ENCODE measurements around the gene SRRM2.

Gene SRRM2

DNA sequence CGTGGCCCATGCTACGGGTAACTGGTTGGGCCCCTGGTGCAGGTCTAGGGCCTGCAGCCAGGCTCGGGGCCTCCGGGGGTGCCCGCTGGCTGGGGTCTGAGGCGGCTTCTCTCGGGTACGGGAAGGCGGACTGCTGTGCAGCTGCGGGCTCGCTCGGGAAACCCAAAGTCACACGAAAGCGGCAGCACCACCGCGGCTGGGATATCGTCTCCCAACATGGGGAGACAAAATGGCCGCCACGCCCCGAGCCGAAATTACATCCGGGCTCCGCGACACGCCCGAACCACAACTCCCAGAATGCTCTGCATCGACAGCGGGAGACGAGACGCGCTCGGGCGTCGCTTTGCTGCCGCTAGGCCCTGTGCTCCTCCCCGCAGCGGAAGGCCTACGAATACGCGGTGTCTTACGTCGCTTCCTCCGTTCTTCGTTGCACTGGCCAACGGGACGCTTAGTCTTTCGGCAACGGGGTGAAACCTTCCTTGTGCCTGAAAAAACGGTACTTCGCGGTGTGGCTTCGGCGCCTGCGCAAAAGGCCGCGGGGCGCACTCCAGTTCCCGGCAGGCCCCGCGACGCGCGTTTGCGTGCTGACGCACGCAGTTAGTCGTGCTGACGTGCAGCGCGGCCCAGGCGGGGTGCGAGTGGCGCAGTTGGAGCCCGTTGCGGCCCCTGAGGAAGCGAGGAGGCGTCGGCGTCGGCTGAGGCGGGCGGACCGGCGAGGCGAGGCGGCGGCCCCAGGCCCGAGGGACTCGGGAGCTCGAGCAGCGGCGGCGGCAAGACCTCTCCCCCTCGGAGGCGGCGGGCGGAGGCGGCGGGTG is at the start of gene SRRM2:
Gene SRRM2, plus strand, starts transcription at position 604 of the 815 bp plus-strand sequence. CDS start 3,727 bp downstream, outside the sequence.
- DNase-seq (ENCODE audit: insufficient read length, low spot score) (peak; percentile 96), FAIRE-seq (peak; percentile 49)

DNA sequence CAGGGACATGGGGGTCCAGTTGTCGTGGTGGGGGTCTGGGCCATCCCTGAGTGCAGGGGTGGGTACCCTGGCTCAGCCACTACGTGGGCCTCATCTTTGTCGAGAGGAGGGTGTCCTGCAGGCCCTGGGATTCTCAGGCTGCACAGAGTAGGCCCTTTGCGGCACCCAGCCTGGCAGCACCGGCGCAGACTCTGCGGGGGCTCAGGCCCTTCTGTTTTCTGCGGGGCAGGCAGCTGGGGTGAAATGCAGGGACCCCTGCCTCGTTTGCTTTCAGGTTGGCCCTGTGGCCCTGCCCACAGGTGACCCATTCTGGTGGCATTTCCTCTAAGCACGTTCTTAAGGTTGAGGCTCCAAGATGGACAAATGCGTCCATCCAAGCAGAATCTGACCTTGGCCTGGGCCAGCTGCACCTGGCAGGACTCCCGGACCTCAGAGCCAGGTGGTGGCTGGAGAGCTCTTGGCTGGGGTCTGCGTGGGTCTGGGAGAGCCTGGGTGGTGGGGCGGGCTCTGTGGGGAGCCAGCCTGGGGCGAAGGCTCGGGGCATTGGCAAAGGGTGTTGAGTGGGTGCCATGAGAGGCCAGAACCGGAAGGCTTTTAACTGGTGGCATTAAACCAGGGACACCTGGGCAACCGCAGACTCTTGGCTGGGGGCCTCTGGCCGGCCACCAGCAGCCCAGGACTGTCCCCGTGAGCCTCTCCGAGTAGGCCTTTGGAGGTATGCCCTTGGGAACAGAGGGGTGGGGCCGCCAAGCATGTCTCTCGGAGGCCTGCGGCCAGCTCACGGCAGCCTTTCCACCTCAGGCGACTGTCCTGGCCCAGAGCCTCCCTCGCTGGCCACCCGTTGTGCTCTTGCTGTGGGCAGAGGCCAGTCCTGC is 49.3 kb upstream of the SRRM2 start:
- DNase-seq (ENCODE audit: insufficient read length, low spot score): no peak

DNA sequence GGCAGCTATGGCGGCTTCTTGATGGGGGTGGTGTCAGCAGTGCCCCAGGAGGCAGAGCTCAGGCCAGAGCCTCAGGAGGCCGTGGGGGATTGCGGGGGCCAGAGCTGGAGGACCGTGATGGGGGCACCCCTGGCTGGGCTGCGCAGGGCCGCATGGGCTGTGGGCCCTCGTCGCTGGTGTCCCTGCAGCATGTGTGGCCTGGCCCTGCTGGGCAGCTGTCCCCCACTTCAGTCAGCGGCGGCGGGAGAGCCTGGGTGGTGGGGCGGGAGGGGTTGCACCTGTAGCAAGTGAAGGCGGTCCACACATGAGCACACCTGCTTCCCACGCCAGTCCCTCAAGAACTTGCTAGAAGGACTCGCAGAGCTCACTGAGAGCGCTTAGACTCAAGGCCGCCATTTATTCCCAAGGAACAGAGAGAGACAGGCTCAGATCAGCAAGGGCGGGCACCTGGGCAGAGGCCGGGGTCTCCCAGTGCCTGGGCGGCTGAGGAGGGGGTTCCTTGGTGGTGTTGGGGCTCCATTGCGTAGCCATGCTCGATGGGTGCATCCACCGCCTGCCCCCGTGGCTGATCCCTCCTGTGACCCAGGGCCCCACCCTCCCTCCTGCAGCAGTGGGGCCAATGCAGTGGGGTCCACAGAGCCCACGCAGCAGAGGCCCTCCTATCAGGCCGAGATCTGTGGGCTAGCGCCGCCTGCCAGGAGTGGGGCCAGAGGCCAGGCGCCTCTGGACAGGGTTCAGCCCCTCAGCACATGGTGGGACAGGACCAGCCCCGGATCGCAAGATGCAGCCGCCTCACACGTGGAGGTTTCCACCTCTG is 48.1 kb upstream of the SRRM2 start:
- DNase-seq (ENCODE audit: insufficient read length, low spot score): no peak
- FAIRE-seq: no peak

More for the DNA sequence above, 49.3 kb upstream of the SRRM2 start:
- no peak for FAIRE-seq

DNA sequence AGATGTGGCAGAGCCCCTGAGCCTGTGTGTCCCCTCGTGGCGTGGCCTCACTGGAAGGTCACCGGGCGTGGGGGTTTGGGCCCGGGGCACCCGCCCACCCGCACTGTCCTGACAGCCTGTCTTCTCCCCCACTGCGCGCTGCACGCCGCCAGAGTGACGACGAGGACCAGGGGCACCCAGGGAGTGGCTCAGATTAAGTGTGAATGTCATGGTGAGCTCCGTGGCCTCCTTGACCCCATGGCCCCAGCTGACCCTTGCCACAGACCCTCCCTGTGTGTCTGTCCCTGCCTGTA is 47.5 kb upstream of the SRRM2 start:
- FAIRE-seq: no peak

DNA sequence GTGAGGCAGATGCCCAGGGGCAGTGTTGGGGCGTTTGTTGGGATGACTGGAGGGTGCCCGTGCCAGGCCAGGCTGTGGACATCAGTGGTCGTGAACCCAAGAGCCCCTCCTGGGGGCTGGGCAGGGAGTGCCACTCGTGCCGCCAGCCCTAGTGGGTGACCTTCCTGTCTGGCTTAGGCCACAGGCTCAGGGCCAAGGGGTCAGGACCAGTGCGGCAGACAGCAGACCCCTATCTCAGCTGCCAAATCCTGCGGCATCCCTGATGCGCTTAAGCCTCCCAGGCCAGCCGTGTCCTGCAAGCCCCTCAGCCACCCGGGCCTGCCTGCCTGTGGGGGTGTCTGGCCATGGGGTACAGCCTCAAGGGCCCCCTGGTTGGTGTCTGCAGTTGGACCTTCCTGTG is 47.1 kb upstream of the SRRM2 start:
- DNase-seq (ENCODE audit: insufficient read length, low spot score): no peak
- FAIRE-seq: no peak

More for the DNA sequence above, 47.5 kb upstream of the SRRM2 start:
- no peak for DNase-seq (ENCODE audit: insufficient read length, low spot score)

DNA sequence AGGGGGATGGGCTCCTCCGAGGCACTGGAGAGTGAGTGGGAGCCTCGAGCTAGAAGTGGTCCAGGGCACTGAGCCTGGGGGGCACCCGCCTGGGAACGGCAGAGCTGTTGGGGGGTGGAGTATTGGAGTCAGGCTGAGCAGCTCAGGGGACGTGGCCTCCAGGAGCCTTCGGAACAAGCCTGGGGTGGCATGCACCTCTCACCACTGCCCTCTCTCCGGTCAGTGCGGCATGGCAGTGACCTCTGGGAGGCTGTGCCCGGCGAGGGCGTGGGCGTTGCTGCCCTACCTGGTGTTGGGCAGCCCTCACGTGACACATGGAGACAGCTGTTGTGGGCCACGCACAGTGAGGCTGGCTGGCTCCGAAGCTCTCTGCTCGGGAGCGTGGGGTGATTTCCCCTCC is 46.4 kb upstream of the SRRM2 start:
- FAIRE-seq: no peak
- no peak for DNase-seq (ENCODE audit: insufficient read length, low spot score)

DNA sequence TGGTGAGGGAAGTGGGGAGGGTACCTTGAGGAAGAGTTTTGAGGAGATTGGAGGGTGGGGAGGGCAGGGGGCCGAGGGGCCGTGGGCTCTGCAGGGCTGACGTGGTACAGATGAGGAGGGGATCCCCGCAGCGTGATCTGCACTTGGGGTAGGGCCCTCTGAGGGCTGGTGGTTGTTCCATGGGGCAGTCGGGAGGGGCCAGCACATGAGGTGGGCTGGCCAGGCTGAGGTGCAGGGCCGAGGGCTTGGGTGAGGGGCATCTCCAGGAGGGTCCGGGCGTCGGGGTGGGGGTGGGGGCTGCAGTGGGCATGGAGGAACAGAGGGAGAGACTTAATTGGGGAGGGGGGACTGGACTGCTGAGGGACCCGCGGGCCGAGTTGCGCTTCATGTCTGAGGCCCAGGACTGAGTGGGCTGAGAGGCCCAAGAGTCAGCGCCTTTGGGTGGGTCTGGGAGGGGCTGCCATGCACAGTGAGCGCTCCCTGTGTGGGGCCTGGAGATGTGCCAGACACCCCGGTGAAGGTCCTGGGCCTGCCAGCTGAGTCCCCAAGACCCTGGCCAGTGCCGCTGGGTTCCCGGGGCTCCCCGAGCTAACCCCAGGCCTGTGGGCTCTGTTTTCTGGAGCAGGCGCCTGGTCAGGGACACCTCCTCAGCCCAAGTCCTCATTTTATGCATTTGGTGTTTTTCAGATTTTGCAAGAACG is 45.7 kb upstream of the SRRM2 start:
- no peak for FAIRE-seq
- no peak for DNase-seq (ENCODE audit: insufficient read length, low spot score)

DNA sequence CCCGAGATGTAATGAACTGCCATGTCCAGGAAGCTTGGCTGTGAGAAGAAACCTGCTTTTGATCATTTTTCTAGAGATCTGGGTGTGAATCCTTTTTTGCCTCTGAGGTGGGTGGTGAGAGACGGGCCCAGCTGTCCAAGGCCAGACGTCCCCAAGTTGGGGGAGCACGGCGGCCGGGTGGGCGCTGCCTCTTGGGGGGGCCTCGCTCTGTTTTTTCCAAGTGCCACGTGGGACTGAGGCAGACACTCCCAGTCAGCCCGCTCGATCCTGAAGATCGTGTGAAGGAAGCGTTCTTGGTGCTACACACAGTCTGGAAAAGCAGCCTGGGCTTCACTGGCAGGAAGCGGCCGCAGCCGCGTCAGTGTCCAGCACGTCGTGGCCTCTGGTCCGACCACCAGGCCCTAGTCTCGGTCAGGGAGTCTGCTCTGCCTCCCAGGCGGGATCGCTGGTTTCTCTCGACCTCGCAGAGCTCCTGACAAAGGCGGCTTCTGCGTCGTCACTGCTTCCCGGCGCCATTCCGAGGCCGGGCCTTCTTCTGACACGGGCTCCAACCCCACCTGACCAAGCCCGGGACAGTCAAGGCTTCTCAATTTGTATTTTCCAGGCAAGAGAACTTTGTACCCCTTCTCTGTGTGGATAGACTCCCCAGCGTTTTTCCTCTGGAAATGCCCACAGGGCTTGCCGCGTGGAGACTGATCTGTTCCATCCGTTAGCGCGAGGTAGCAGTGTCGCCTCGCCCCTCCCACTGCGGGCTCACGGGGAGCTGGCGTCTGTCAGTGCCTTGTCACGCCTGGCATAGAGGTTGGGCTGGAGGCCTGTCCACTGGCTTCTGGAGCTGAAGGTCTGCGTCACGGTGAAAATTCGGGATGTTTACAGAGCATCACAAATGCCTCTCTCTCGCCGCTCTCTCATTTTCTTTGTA is 44.8 kb upstream of the SRRM2 start:
- DNase-seq (ENCODE audit: insufficient read length, low spot score) (no peak), FAIRE-seq (no peak)

DNA sequence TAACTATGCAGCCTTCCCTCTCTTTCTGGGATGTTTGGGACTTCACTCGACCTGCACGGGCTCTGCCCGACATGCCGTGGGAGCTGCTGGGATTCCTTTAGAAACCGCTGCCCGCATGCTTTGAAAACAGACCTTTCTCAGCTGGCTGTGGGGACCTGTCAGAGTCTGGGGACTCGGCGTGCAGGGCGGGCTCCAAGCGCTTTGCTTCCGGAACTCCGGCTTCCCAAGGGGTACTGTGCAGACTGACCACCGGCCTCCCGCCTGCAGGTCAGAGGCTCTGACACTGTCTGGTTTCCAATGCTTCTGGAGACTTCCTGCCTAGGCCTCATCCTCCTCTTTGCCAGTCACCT is 44.2 kb upstream of the SRRM2 start:
- FAIRE-seq (no peak), DNase-seq (ENCODE audit: insufficient read length, low spot score) (no peak)

DNA sequence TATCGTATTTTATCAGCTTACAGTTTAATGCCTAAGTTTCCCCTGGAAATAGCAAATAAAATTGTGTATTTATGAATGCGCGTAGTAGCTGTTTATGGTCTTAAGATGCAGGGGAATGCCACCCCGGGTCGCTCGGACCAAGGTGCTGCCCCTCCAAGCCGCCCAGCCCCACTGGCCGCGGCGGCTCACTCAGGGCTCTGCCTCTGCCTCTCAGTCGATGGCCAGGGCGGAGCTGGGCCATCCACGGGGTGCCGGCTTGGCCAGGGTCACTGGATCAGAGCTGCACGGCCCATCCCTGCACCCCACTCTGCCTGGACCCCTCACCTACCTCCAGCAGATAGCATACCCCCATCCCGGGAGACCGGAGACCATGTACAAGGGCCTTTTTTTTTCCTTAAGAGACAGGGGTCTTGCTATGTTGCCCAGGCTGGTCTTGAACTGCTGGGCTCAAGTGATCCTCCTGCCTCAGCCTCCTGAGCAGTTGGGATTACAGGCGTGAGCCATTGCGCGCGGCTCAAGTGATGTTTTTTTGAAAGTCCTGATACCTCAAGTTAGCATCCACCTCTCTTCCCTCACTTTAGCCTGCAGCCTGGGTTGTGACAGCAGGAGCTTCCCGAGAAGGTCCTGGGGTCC is 43.4 kb upstream of the SRRM2 start:
- FAIRE-seq: no peak
- DNase-seq (ENCODE audit: insufficient read length, low spot score): no peak

DNA sequence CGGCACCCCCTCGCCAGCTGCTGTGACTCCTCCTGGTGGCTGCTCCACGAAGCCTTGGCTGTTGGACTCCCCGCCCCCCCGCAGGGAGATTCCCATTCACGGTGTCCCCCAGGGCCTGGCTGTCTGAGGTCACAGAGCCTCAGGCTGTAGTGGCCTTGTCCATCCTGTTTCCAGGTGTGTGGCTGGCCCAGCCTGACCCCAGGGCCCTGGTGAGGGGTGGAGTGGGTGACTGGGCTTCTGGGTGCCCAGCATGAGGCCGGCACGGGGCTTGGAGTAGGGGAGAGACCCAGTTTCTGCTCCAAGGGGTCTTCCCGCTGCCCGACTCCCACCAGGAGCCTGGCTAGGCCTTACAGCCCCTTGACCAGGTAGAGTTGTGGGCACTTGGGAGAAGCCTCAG is 42.9 kb upstream of the SRRM2 start:
- no peak for FAIRE-seq

DNA sequence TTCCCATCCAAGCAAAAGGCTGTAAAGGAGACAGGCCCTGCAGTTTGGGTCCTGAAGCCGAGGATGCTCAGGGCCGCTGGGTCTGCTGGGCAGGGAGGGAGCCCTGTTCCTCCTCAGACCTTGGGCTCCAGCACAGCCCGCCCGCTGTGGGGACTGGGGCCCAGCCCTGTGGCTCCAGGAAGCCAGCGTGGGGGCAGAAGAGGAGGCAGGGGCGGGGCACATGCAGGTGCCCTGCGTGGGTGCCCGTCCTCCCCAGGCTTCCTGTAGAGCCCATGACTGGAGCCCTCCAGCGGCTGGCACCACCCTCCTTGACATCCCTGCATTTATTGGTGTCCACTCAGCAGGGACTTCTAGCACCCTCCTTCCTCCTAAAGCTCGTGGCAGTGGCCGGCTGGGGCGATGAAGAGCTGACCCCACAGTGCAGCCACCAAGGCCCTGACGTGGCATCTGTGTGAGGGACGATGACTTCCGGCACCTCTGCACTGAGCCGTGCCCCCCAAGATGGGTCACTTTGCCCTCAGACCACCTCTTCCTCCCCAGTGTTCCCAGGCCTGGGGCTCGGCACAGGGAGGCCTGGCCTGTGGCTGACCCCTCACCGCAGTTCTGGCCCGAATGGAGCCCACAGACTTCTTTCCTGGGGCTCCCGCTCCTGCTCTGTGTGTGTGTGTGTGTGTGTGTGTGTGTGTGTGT is 42.3 kb upstream of the SRRM2 start:
- DNase-seq (ENCODE audit: insufficient read length, low spot score) (no peak), FAIRE-seq (no peak)

More for the DNA sequence above, 42.9 kb upstream of the SRRM2 start:
- DNase-seq (ENCODE audit: insufficient read length, low spot score): no peak

DNA sequence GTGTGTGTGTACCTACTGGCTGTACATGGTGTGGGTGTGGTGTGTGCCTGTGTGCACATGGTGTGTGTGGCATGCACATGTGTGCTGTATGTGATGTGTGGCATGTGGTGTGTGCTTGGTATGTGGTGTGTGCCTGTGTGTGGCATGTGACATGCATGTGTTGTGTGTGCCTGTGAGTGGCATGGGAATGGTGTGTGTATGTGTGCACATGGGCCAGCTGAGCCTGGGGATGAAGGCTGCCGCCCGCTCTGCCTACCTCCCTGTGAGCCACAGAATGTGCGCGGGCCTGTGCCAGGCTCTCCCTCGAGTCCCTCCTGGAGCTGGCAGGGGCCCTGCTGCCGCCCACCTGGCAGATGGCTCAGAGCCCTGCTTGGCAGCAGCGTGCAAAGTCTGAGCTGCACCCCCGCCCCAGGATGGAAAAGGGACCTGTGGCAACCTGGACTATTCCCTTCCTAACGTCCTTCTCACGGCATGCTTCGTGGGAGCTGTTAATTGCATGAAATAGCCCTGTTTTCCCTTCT is 41.7 kb upstream of the SRRM2 start:
- DNase-seq (ENCODE audit: insufficient read length, low spot score): no peak
- peak; percentile 87 for FAIRE-seq

DNA sequence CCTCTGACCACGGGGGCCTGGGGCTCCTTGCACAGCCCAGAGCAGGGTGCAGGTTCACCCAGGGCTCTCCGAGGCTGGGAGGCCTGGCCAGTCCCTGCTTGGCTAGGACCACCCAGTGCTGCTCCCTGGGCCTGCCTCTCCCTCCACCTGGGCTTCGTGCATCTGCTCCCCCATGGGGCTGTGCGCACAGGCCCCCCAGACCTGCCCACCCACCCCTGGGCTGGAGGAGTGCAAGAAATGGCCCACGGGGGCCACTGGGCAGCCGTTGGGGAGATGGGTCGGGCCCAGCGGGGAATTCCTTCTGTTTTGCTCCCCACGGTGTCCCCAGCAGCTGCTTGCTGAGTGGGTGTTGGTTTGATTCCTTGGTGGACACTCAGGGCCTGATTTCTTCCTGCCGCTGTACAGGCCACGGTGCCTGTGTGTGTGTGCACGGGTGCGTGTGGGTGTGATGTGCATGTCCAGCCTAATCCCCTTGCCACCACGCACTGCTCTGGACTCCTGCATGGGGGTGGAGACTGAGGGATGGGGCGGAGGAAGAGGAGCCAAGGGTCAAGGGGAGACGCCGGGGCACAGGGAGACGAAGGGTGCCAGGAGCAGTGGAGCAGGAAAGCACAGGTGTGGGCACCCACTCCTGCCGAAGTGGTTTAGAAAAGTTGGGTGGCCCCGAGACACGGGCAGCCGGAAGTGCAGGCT is 40.9 kb upstream of the SRRM2 start:
- FAIRE-seq (no peak), DNase-seq (ENCODE audit: insufficient read length, low spot score) (no peak)

DNA sequence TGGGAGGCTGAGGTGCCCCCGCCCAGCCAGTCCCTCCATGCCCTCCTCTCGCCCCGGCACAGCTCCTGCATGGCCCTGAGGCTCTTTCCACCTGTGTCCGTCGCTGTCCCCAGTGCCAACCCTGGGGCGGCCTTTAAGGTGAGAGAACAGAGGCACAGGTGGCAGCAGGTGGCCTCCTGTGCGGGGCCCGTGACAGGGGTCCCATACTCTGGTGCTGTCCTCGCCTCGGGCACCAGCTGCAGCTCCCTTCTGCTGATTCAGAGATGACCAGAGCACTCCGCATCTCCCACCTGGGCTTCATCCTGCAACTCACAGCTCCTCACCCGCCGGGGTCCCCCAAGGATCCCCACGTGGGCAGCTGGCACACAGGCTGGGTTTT is 40.4 kb upstream of the SRRM2 start:
- no peak for FAIRE-seq
- no peak for DNase-seq (ENCODE audit: insufficient read length, low spot score)

DNA sequence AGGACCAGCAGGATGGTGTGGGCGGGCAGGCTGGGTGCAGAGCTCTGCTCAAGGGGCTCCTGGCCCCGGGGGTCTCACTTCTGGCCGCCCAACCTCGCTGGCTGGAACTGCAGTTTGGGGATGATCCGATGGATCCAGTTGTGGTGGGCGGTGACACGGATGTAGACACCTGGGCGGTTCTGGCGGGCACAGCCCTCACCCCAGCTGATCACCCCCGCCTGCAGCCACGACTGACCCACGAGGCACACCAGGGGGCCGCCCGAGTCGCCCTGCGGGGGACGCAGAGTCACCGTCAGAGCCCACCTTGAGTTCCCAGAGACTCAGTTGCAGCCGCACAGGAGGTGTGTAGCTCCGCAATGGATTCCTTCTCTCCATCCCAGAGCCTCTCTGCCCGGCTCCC is 39.9 kb upstream of the SRRM2 start:
- DNase-seq (ENCODE audit: insufficient read length, low spot score) (no peak), FAIRE-seq (no peak)

DNA sequence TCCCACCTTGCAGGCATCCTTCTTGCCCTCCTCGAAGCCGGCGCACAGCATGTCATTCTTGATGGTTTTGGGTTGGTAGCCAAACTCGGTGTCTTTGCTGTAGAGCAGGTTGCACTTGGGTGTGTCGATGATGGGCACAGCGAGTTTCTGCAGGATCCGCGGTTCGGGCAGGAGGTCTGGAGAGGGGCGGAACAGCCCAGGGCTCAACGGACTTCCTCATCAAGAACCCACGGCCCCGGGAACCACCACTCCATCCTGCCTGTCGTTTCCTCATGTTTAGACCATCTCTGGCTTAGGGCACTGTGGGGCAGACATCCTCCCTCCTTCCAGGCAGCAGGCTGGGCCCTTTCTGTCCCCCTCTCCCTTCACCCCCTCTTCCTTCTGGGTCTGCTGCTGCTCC is 38.9 kb upstream of the SRRM2 start:
- FAIRE-seq: no peak
- no peak for DNase-seq (ENCODE audit: insufficient read length, low spot score)

Data from HTR-8/SVneo (cell line).